ENCODE measurements around the gene HTRA3.
"Not testable (repeated sequence)": the region's sequence is repeated elsewhere in the genome, so short reads cannot be mapped to it uniquely, and the experiment has no call there.

Gene HTRA3

GRCh38 chr4:8325291-8325973 is 55.9 kb downstream of the HTRA3 start:
- no peak for DNase-seq (ENCODE audit: low read depth)

- DNase-seq (ENCODE audit: low read depth) = no peak
Measured at GRCh38 chr4:8326206-8326605, 56.7 kb downstream of the HTRA3 start.

- DNase-seq (ENCODE audit: low read depth) = no peak
Measured at GRCh38 chr4:8328456-8328855, 58.9 kb downstream of the HTRA3 start.

GRCh38 chr4:8328866-8329559 is 59.5 kb downstream of the HTRA3 start:
- DNase-seq (ENCODE audit: low read depth) = no peak

- no peak for DNase-seq (ENCODE audit: low read depth)
Measured at GRCh38 chr4:8329560-8329858, 60.0 kb downstream of the HTRA3 start.

- no peak for DNase-seq (ENCODE audit: low read depth)
Measured at GRCh38 chr4:8329859-8330761, 60.6 kb downstream of the HTRA3 start.

GRCh38 chr4:8330821-8331574 is 61.4 kb downstream of the HTRA3 start:
- no peak for DNase-seq (ENCODE audit: low read depth)

- no peak for DNase-seq (ENCODE audit: low read depth)
Measured at GRCh38 chr4:8331575-8331955, 62.0 kb downstream of the HTRA3 start.

GRCh38 chr4:8332038-8332857 is 62.7 kb downstream of the HTRA3 start:
- no peak for DNase-seq (ENCODE audit: low read depth)

GRCh38 chr4:8332891-8333331 is 63.4 kb downstream of the HTRA3 start:
- DNase-seq (ENCODE audit: low read depth) = no peak

- DNase-seq (ENCODE audit: low read depth) = no peak
Measured at GRCh38 chr4:8333726-8334460, 64.3 kb downstream of the HTRA3 start.

GRCh38 chr4:8334786-8335460 is 65.4 kb downstream of the HTRA3 start:
- DNase-seq (ENCODE audit: low read depth) = no peak

GRCh38 chr4:8335848-8336247 is 66.3 kb downstream of the HTRA3 start:
- no peak for DNase-seq (ENCODE audit: low read depth)

- peak; percentile 65 for DNase-seq (ENCODE audit: low read depth)
Measured at GRCh38 chr4:8336412-8337075, 67.0 kb downstream of the HTRA3 start.

- no peak for DNase-seq (ENCODE audit: low read depth)
Measured at GRCh38 chr4:8338351-8338961, 68.9 kb downstream of the HTRA3 start.

GRCh38 chr4:8340781-8341241 is 71.3 kb downstream of the HTRA3 start:
- no peak for DNase-seq (ENCODE audit: low read depth)

- DNase-seq (ENCODE audit: low read depth) = not testable (repeated sequence)
Measured at GRCh38 chr4:8341281-8341680, 71.7 kb downstream of the HTRA3 start.

GRCh38 chr4:8341691-8342090 is 72.1 kb downstream of the HTRA3 start:
- no peak for DNase-seq (ENCODE audit: low read depth)

Measured in EH (cell line).